H9 (cell line): Measurements from ENCODE around the gene MTCH1. TPM values are rescaled to one million over a fixed set of nuclear protein-coding genes. Genes with fewer than 3 reads are reported as not detected.

Experiments used
- DNase-seq: peaks from one replicate; pipeline ENCODE4 v3.0.0-alpha.2; 2017
- H2AFZ ChIP-seq: one replicate; pipeline ENCODE4 v1.6.1; 2013; ENCODE audit warnings: mild to moderate bottlenecking, low read length, control low read depth, moderate library complexity
- H2AK5ac ChIP-seq: 2 replicates; pipeline ENCODE4 v1.6.1; 2013; ENCODE audit warnings: low read length, control low read depth, mixed read lengths; ENCODE audit not compliant: insufficient read length
- H2BK120ac ChIP-seq: one replicate; pipeline ENCODE4 v1.6.1; 2013; ENCODE audit warnings: low read depth, mild to moderate bottlenecking, low read length, control low read depth, inconsistent platforms; ENCODE audit not compliant: poor library complexity, severe bottlenecking
- H2BK12ac ChIP-seq: 2 replicates; pipeline ENCODE4 v1.6.1; 2013; ENCODE audit warnings: low read length, control low read depth, mixed read lengths, low read depth; ENCODE audit not compliant: insufficient read length
- H2BK15ac ChIP-seq: 2 replicates; pipeline ENCODE4 v1.6.1; 2013; ENCODE audit warnings: low read depth, low read length, control low read depth
- H2BK20ac ChIP-seq: one replicate; pipeline ENCODE4 v1.6.1; 2013; ENCODE audit warnings: low read depth, mild to moderate bottlenecking, low read length, control low read depth, inconsistent platforms; ENCODE audit not compliant: poor library complexity, severe bottlenecking
- H2BK5ac ChIP-seq: 2 replicates; pipeline ENCODE4 v1.6.1; 2013; ENCODE audit warnings: low read length, control low read depth, mixed read lengths; ENCODE audit not compliant: insufficient read length
- H3K14ac ChIP-seq: 2 replicates; pipeline ENCODE4 v1.6.1; 2013; ENCODE audit warnings: low read length, control low read depth; ENCODE audit not compliant: insufficient read depth
- H3K18ac ChIP-seq: 2 replicates; pipeline ENCODE4 v1.6.1; 2013; ENCODE audit warnings: low read depth, mild to moderate bottlenecking, mixed read lengths, low read length, control low read depth; ENCODE audit not compliant: insufficient read length
- H3K23ac ChIP-seq: 2 replicates; pipeline ENCODE4 v1.6.1; 2013; ENCODE audit warnings: low read length, control low read depth, mixed read lengths, low read depth; ENCODE audit not compliant: insufficient read length
- H3K23me2 ChIP-seq: 2 replicates; pipeline ENCODE4 v1.6.1; 2013; ENCODE audit warnings: low read depth, mild to moderate bottlenecking, mixed read lengths, low read length, control low read depth; ENCODE audit not compliant: insufficient read length, poor library complexity, severe bottlenecking
- H3K27ac ChIP-seq: 2 replicates; pipeline ENCODE4 v1.5.1; 2013; ENCODE audit warnings: low read length, control low read depth, mixed read lengths, low read depth; ENCODE audit not compliant: insufficient read length
- H3K27me3 ChIP-seq: 2 replicates; pipeline ENCODE4 v1.6.1; 2013; ENCODE audit warnings: low read length, control low read depth, inconsistent platforms; ENCODE audit not compliant: insufficient read depth
- H3K4ac ChIP-seq: 2 replicates; pipeline ENCODE4 v1.6.1; 2013; ENCODE audit warnings: low read depth, mild to moderate bottlenecking, control low read depth, inconsistent platforms, low read length, moderate library complexity
- H3K4me1 ChIP-seq: 2 replicates; pipeline ENCODE4 v1.6.1; 2013; ENCODE audit warnings: low read length, control low read depth, inconsistent platforms; ENCODE audit not compliant: insufficient read depth
- H3K4me2 ChIP-seq: 2 replicates; pipeline ENCODE4 v1.6.1; 2013; ENCODE audit warnings: low read length, control low read depth, mixed read lengths; ENCODE audit not compliant: insufficient read length, insufficient read depth
- H3K56ac ChIP-seq: 2 replicates; pipeline ENCODE4 v1.6.1; 2013; ENCODE audit warnings: low read depth, mild to moderate bottlenecking, mixed read lengths, low read length, control low read depth; ENCODE audit not compliant: insufficient read length
- H3K79me1 ChIP-seq: 2 replicates; pipeline ENCODE4 v1.6.1; 2013; ENCODE audit warnings: low read depth, mild to moderate bottlenecking, moderate library complexity, low read length, control low read depth, inconsistent platforms; ENCODE audit not compliant: insufficient read depth, poor library complexity, severe bottlenecking
- H3K79me2 ChIP-seq: 2 replicates; pipeline ENCODE4 v1.6.1; 2013; ENCODE audit warnings: low read length, control low read depth, inconsistent platforms; ENCODE audit not compliant: insufficient read depth
- H3K9ac ChIP-seq: 2 replicates; pipeline ENCODE4 v1.6.1; 2013; ENCODE audit warnings: low read length, control low read depth, mixed read lengths; ENCODE audit not compliant: insufficient read length; ENCODE audit errors: extremely low read depth
- H3K9me3 ChIP-seq: one replicate; pipeline ENCODE4 v1.6.1; 2013; ENCODE audit warnings: low read depth, low read length, inconsistent platforms; ENCODE audit not compliant: control insufficient read depth
- H3T11ph ChIP-seq: one replicate; pipeline ENCODE4 v1.6.1; 2013; ENCODE audit warnings: mild to moderate bottlenecking, low read length, control low read depth, inconsistent platforms
- H4K20me1 ChIP-seq: one replicate; pipeline ENCODE4 v1.6.1; 2013; ENCODE audit not compliant: control insufficient read depth, insufficient read length, insufficient read depth
- H4K5ac ChIP-seq: 2 replicates; pipeline ENCODE4 v1.6.1; 2013; ENCODE audit warnings: low read depth, mild to moderate bottlenecking, mixed read lengths, low read length, control low read depth; ENCODE audit not compliant: insufficient read length
- H4K8ac ChIP-seq: replicated peaks from 2 replicates; pipeline ENCODE4 v1.6.1; 2013; ENCODE audit warnings: low read length, control low read depth, mixed read lengths, low read depth; ENCODE audit not compliant: insufficient read length
- H4K91ac ChIP-seq: 2 replicates; pipeline ENCODE4 v1.6.1; 2013; ENCODE audit warnings: low read depth, mild to moderate bottlenecking, moderate library complexity, mixed read lengths, low read length, control low read depth; ENCODE audit not compliant: insufficient read length
- H3K27ac Mint-ChIP-seq, 3 experiments: 2 replicates in 2 of 3; 3 replicates in 1 of 3; pipeline ENCODE4 v1.8.0; 2020 to 2021; ENCODE audit warnings: mixed read lengths in 3 of 3, mild to moderate bottlenecking in 1 of 3, moderate library complexity in 1 of 3
- H3K27me3 Mint-ChIP-seq: 2 replicates; pipeline ENCODE4 v1.8.0; 2021; ENCODE audit warnings: low read depth, mild to moderate bottlenecking, moderate library complexity, mixed read lengths
- H3K36me3 Mint-ChIP-seq, 3 experiments: 2 replicates in 2 of 3; 3 replicates in 1 of 3; pipeline ENCODE4 v1.8.0; 2020 to 2021; ENCODE audit warnings: low read depth in 3 of 3, mixed read lengths in 3 of 3; ENCODE audit not compliant: insufficient read depth in 1 of 3
- H3K4me1 Mint-ChIP-seq, 2 experiments: 2 replicates each; pipeline ENCODE4 v1.8.0; 2020; ENCODE audit warnings: mixed read lengths in 2 of 2
- H3K4me3 Mint-ChIP-seq, 2 experiments: 2 replicates in 1 of 2; 3 replicates in 1 of 2; pipeline ENCODE4 v1.8.0; 2020 to 2021; ENCODE audit warnings: mild to moderate bottlenecking in 2 of 2, mixed read lengths in 2 of 2, moderate library complexity in 1 of 2
- H3K9me3 Mint-ChIP-seq, 2 experiments: 2 replicates in 1 of 2; 3 replicates in 1 of 2; pipeline ENCODE4 v1.8.0; 2020; ENCODE audit warnings: mild to moderate bottlenecking in 2 of 2, mixed read lengths in 2 of 2, moderate library complexity in 1 of 2
- WGBS: extraction: QIAGEN DNeasy Blood & Tissue Kit; methylation state at CpG from one replicate; pipeline ENCODE4 v1.1.7; 2013; ENCODE audit warnings: missing lambda C conversion rate, low lambda C conversion rate, mixed read lengths; ENCODE audit not compliant: insufficient read length; ENCODE audit errors: extremely low coverage; 5-methylcytosine and 5-hydroxymethylcytosine counted together
- total RNA-seq: library from RNA; stranded (reverse); gene quantifications from 2 replicates; pipeline ENCODE4 v1.2.1, GENCODE V29; 2021
- TF ChIP-seq, protein P1 (sequence below): fragments of 200-600 bp; sonication (generic); conservative IDR thresholded peaks from 3 replicates; pipeline ENCODE4 v1.8.0; 2021; ENCODE audit warnings: antibody characterized with exemption, mild to moderate bottlenecking

The MTCH1 gene
- total RNA-seq, 1 experiment from 2014 or later = 200 TPM

DNA sequence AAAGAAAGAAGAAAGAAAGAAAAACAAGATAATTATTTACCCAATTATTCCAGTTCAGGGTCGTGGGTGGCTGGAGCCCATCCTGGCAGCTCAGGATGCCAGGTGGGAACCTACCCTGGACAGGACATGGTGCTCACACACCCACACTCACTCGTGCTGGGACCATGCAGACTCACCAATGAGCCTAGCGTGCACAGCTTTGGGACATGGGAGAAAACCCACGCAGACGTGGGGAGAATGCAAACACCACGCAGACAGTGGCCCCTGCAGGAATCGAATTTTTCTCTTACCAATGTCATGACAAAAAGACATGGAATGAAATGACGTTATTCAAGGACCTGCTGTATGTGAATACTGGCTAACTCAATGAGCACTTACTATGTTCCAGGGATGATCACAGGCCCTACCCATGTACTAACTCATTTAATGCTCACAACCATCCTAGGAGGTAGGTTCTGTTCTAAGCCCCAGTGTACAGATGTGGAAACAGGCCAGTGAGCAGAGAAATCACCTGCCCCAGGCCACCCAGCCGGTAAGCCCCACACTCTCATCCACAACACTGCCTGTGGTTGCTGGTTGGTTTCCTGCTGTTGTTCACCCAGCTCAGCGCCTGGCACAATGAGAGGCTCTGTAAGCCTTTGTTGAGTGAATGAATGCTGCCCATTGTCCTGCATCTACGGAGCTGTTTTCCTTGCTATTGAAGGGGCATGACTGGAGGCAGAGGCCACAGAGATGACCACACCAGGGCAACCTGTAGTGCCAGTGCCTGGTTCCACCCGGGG lies 38.2 kb downstream of the MTCH1 start:
- no peak overlapping the region for H2BK5ac ChIP-seq
- H3K79me1 ChIP-seq = no peaks in the 10 kb centered on the region
- no peak overlapping the region for H3K4me2 ChIP-seq
- no peak overlapping the region for H3K27ac ChIP-seq
- no peaks in the 10 kb centered on the region for H3K23me2 ChIP-seq
- no peak overlapping the region for H4K5ac ChIP-seq
- H2AK5ac ChIP-seq = no peak overlapping the region
- H4K20me1 ChIP-seq = no peaks in the 10 kb centered on the region
- no peak overlapping the region for H4K8ac ChIP-seq
- no peak overlapping the region for H3K4ac ChIP-seq
- no peak overlapping the region for H3K14ac ChIP-seq
- no peaks in the 10 kb centered on the region for H3K9me3 Mint-ChIP-seq
- no peak overlapping the region for H3T11ph ChIP-seq
- no peaks in the 10 kb centered on the region for H3K36me3 Mint-ChIP-seq
- WGBS = no CpG with 5 or more reads among the region's 12 CpGs
- H3K9me3 ChIP-seq = no peaks in the 10 kb centered on the region
- no peaks in the 10 kb centered on the region for H3K27me3 ChIP-seq
- no peak overlapping the region for H3K56ac ChIP-seq
- H3K4me1 Mint-ChIP-seq = peaks cover 19 to 24% of the 10 kb centered on the region in 2 experiments
- peaks cover 4% of the 10 kb centered on the region for H3K4me1 ChIP-seq
- no peak overlapping the region for H2BK12ac ChIP-seq
- H3K4me3 Mint-ChIP-seq = no peak overlapping the region
- H3K18ac ChIP-seq = no peak overlapping the region
- TF ChIP-seq, protein P1, sequence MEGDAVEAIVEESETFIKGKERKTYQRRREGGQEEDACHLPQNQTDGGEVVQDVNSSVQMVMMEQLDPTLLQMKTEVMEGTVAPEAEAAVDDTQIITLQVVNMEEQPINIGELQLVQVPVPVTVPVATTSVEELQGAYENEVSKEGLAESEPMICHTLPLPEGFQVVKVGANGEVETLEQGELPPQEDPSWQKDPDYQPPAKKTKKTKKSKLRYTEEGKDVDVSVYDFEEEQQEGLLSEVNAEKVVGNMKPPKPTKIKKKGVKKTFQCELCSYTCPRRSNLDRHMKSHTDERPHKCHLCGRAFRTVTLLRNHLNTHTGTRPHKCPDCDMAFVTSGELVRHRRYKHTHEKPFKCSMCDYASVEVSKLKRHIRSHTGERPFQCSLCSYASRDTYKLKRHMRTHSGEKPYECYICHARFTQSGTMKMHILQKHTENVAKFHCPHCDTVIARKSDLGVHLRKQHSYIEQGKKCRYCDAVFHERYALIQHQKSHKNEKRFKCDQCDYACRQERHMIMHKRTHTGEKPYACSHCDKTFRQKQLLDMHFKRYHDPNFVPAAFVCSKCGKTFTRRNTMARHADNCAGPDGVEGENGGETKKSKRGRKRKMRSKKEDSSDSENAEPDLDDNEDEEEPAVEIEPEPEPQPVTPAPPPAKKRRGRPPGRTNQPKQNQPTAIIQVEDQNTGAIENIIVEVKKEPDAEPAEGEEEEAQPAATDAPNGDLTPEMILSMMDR = no peak
- no peak overlapping the region for H2BK120ac ChIP-seq
- H2BK20ac ChIP-seq = no peak overlapping the region
- no peak overlapping the region for H3K23ac ChIP-seq
- no peak overlapping the region for H2BK15ac ChIP-seq
- no peak overlapping the region for H2AFZ ChIP-seq
- peaks cover 2% of the 10 kb centered on the region; the same call in 1 of the 2 replicates for H3K27me3 Mint-ChIP-seq
- no peak overlapping the region for H4K91ac ChIP-seq
- H3K79me2 ChIP-seq = no peaks in the 10 kb centered on the region
- DNase-seq = peak; percentile 28
- no peak overlapping the region for H3K9ac ChIP-seq
- H3K27ac Mint-ChIP-seq = peak overlapping the region in 1 of 3 experiments; percentile 72; a peak in 2 of 7 replicates
